ENCODE results near the gene JUND.

- TF ChIP-seq CTCF (IDR thresholded peaks at IDR 0.05) (no peak), POLR2A (IDR thresholded peaks at IDR 0.05) (no peak), POLR2AphosphoS5 (IDR thresholded peaks at IDR 0.05) (no peak)
Measured at GRCh38 chr19:18294467-18294864, 13.0 kb upstream of the JUND start.

Measured in prostate gland (tissue), 2 donors.